Stomach smooth muscle (tissue), 2 donors: ENCODE measurements around the gene ZBTB22.
"Not testable (repeated sequence)": the region's sequence is repeated elsewhere in the genome, so short reads cannot be mapped to it uniquely, and the experiment has no call there.

ENCODE experiments used
- H3K27ac ChIP-seq: one replicate; pipeline ENCODE4 v1.7.0; 2013; ENCODE audit warnings: mild to moderate bottlenecking, low read length, inconsistent platforms
- H3K27me3 ChIP-seq, 2 donors: one replicate each; pipeline ENCODE4 v1.7.0; 2013; ENCODE audit warnings: low read length in 2 of 2; ENCODE audit not compliant: insufficient read depth in 2 of 2, control insufficient read depth in 1 of 2
- H3K36me3 ChIP-seq, 2 donors: one replicate each; pipeline ENCODE4 v1.7.0; 2013; ENCODE audit warnings: low read length in 2 of 2; ENCODE audit not compliant: control insufficient read depth in 2 of 2, insufficient read depth in 2 of 2
- H3K4me1 ChIP-seq: one replicate; pipeline ENCODE4 v1.7.0; 2013; ENCODE audit warnings: low read length; ENCODE audit not compliant: control insufficient read depth, insufficient read depth
- H3K4me3 ChIP-seq, 2 donors: one replicate each; pipeline ENCODE4 v1.7.0; 2013; ENCODE audit warnings: low read length in 2 of 2
- H3K9ac ChIP-seq, 2 donors: one replicate each; pipeline ENCODE4 v1.7.0; 2013; ENCODE audit warnings: low read length in 2 of 2, mild to moderate bottlenecking in 1 of 2
- H3K9me3 ChIP-seq, 2 donors: one replicate each; pipeline ENCODE4 v1.7.0; 2013; ENCODE audit warnings: low read length in 2 of 2; ENCODE audit not compliant: control insufficient read depth in 2 of 2
- donor health status: healthy.
- donor health status: Pancreatic carcinoma.

ZBTB22 gene

DNA sequence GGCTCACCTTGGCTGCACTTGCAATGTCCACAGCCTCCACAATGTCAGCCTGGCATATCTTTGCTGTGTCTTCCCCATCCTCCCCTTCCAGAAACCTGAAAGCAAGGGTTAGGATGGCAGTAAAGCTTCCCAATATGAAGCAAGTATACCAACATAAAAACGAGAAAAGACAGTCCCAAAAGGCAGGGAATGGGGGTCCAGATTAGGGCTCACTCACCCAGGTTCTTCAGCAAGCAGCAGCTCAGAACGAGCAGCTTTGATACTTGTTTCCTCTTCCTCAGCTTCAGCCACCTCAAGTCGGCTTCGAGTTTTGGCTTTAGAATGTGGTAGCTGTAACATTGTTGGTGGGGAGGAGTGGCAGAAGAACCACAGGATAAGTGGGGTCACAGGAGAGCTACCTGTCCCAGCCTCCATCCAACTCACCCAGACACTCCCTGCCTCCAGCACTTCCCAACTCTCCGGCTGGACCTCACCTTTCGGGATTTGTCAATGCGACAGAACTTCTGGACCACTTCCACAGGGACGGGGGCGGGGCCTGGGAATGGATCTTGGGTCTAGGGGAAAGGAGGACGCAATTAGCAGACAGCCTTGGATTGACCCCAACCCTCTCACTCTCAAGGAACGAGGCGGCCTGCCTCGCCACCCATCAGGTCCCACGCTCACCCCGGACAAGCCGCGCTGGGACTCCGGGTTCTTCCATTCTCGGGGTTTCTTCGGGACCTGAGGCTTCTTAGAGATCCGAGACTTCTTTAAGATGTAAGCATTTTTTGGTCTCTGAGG lies 29.2 kb downstream of the ZBTB22 start:
- peak overlapping the region; percentile 71 for H3K27ac ChIP-seq
- no peaks in the 10 kb centered on the region for H3K9me3 ChIP-seq
- H3K36me3 ChIP-seq: peaks cover 36% of the 10 kb centered on the region in 2 donors

DNA sequence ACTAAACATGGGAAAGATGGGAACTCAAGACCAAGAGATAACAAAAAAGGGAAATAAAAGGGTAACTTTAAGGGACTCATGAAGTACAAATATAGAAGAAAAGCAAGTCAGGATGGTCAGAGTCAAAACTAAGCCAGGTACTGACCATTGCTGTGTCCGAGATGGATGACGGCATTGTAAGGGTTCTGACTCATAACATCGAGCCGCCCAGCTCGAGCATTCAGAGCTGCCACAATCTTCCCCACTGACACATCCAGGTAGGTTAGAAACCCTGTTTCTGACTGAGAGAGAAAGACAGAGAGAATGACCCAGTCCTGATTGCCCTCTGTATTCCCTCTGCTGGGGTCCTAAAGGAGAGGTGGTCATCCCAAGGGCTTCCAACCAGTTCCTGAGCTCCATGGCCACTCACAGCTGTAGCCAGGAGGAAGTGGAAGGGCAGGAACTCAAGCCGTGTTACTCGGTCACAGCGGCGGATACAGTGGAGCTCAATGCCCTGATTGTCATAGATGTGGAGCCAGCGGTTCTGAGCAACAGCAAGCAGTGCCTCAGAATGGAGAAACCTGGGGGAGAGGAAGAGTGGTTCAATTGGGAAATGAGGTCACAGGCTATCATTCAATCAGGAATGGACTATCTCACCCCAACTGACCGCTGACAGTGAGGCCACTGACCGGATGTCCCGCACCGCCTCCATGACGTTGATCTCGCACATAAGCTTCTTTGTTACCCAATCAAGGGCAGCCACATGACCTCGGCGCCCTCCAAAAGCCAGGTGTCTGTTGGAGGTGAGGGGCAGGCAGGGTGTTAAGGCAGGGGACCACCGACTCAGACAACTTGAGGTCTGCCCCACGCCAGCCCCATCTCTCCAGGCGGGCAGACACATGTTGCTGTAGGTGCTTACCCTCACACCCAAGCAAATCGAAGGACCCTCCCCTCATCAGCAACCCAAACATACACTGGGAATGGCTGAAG lies 30.3 kb downstream of the ZBTB22 start:
- H3K4me3 ChIP-seq: peak overlapping the region in 1 of 2 donors; percentile 96
- peaks cover 32 to 36% of the 10 kb centered on the region in 2 donors for H3K36me3 ChIP-seq
- no peak overlapping the region for H3K9ac ChIP-seq

More for the DNA sequence above, 29.2 kb downstream of the ZBTB22 start:
- H3K4me1 ChIP-seq: peaks cover 23% of the 10 kb centered on the region
- H3K9ac ChIP-seq: peak overlapping the region; percentile 92 to 93
- H3K27me3 ChIP-seq: no peaks in the 10 kb centered on the region
- peak overlapping the region; percentile 96 to 97 for H3K4me3 ChIP-seq

DNA sequence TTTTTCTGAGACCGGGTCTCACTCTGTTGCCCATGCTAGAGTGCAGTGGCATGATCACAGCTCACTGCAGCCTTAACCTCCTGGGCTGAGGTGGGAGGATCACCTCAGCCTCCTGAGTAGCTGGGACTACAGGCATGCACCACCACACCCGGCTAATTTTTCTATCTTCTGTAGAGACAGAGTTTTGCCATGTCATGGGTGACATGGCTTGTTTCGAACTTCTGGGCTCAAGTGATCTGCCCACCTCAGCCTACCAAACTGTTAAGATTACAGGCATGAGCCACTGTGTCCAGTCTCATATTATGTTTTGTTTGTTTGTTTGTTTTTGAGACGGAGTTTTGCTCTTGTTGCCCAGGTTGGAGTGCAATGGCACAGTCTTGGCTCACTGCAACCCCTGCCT lies 32.3 kb downstream of the ZBTB22 start:
- not testable (repeated sequence) for H3K27me3 ChIP-seq, H3K9me3 ChIP-seq, H3K27ac ChIP-seq, H3K4me3 ChIP-seq, H3K9ac ChIP-seq
- Histone ChIP-seq H3K36me3 (peaks cover 29 to 37% of the 10 kb centered on the region in 2 donors), H3K4me1 (peaks cover 21% of the 10 kb centered on the region)

More for the DNA sequence above, 30.3 kb downstream of the ZBTB22 start:
- Histone ChIP-seq H3K27me3 (no peaks in the 10 kb centered on the region), H3K27ac (no peak overlapping the region), H3K9me3 (no peaks in the 10 kb centered on the region), H3K4me1 (peaks cover 23% of the 10 kb centered on the region)

DNA sequence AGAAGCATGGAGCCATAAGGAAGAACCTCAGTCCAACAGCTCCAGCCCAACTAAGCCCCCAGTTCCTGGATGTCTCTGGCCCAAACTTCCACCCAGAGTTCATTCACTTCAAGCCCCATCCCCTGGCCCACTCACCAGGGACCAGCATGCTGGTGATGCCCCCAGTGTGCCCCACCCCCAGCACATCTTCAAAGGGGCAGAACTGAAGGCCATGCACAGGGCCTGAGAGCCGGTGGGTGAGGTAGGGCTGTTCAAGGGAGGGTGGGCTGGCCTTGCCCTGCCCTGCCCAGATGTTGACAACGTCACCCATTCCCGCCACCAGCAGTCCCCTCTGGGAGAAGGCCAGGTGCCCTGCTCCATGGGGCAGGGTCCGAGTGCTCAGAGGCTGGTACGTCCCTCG lies 37.0 kb downstream of the ZBTB22 start:
- Histone ChIP-seq H3K36me3 (peaks cover 24 to 37% of the 10 kb centered on the region in 2 donors), H3K9ac (no peak overlapping the region), H3K27ac (peak overlapping the region; percentile 11)

DNA sequence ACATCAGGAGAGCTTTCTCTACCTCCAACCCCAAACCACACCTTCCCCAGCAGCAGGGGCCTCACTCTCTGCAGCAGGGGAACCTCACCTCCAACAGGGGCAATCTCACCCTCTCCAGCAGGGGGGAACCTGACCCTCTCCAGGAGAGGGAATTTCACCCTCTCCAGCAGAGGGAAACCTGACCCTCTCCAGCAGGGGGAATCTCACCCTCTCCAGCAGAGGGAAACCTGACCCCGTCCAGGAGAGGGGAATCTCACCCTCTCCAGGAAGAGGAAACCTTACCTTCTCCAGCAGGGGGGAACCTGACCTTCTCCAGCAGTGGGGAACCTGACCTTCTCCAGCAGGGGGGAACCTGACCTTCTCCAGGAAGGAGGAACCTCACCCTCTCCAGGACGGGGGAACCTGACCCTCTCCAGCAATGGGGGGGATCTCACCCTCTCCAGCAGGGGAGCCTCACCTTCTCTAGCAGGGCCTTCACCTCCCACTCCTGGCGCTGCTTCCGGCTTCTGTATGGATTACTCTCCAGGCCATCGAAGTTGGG lies 37.5 kb downstream of the ZBTB22 start:
- H3K9me3 ChIP-seq: no peaks in the 10 kb centered on the region
- no peak overlapping the region for H3K9ac ChIP-seq
- no peak overlapping the region for H3K4me3 ChIP-seq
- no peaks in the 10 kb centered on the region for H3K27me3 ChIP-seq
- peaks cover 37% of the 10 kb centered on the region for H3K4me1 ChIP-seq
- peak overlapping the region; percentile 11 for H3K27ac ChIP-seq
- peaks cover 22 to 40% of the 10 kb centered on the region in 2 donors for H3K36me3 ChIP-seq

More for the DNA sequence above, 37.0 kb downstream of the ZBTB22 start:
- Histone ChIP-seq H3K4me3 (no peak overlapping the region), H3K27me3 (no peaks in the 10 kb centered on the region), H3K4me1 (peaks cover 34% of the 10 kb centered on the region), H3K9me3 (no peaks in the 10 kb centered on the region)

DNA sequence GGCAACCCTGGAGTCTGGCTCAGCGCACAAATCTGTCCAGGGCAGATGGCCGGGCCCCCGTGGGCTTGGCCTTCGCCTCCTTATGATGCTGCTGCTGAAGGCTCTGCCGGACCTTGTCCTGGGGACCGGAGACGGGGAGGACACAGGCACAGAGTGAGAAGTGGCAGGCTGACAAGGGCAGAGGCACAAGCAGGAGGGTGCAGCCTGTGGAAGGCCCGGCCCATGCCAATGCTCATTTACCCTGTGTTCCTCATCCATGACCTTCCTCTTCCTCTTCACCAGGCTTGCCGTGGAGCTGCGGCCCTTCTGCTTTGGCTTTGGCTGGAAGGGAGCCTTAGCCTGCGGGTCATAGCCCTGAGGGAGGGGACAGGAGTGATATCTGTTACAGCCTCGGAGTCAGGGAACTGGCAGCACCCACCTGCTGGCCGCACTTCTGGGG lies 38.3 kb downstream of the ZBTB22 start:
- peaks cover 26 to 41% of the 10 kb centered on the region in 2 donors for H3K36me3 ChIP-seq
- peak overlapping the region; percentile 11 for H3K27ac ChIP-seq
- no peaks in the 10 kb centered on the region for H3K9me3 ChIP-seq
- H3K4me3 ChIP-seq: no peak overlapping the region
- no peak overlapping the region for H3K9ac ChIP-seq
- peaks cover 41% of the 10 kb centered on the region for H3K4me1 ChIP-seq
- no peaks in the 10 kb centered on the region for H3K27me3 ChIP-seq

DNA sequence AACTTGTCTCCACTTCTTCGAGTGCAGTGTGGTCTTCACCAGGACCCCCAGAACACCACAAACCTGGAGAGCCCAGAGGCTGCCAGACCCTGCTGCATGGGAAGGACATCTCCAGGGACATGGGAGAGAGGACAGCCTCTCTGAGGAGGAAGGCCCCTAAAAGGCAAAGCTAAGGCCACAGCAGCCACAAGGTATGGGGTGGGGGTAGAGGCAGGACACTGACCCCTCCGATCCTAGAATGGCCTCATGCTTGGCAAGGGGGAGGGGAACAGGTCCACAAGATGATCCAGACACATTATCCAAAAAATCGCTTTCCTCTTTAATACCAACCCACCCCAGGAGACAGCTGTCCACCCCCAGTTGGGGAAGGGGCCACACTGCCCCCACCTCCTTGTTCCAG lies 38.7 kb downstream of the ZBTB22 start:
- Histone ChIP-seq H3K9ac (no peak overlapping the region), H3K36me3 (peaks cover 25 to 46% of the 10 kb centered on the region in 2 donors)

DNA sequence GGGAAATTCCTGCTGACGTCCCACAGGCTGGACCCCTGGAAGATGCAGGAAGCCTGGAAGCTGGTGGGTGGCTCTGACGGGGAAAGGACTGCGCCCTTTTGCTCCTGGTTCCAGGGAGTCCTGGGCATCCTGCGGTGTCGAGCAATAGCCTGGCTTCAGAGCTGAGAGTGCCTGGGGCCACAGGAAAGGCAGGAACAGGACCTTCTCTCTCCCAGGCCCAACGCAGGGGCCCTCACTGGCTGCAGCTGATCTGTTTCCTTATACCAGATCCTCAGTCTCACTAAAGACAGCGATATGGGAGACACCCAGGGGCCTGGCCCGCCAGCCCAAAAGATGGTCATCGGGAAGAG lies 39.2 kb downstream of the ZBTB22 start:
- peaks cover 25 to 45% of the 10 kb centered on the region in 2 donors for H3K36me3 ChIP-seq
- H3K27ac ChIP-seq: peak overlapping the region; percentile 77
- H3K27me3 ChIP-seq: no peaks in the 10 kb centered on the region
- H3K4me3 ChIP-seq: peak overlapping the region in 1 of 2 donors; percentile 81
- H3K4me1 ChIP-seq: peaks cover 48% of the 10 kb centered on the region
- no peaks in the 10 kb centered on the region for H3K9me3 ChIP-seq
- no peak overlapping the region for H3K9ac ChIP-seq

More for the DNA sequence above, 38.7 kb downstream of the ZBTB22 start:
- H3K9me3 ChIP-seq: no peaks in the 10 kb centered on the region
- H3K4me1 ChIP-seq: peaks cover 46% of the 10 kb centered on the region
- H3K27me3 ChIP-seq: no peaks in the 10 kb centered on the region
- no peak overlapping the region for H3K27ac ChIP-seq
- H3K4me3 ChIP-seq: no peak overlapping the region

DNA sequence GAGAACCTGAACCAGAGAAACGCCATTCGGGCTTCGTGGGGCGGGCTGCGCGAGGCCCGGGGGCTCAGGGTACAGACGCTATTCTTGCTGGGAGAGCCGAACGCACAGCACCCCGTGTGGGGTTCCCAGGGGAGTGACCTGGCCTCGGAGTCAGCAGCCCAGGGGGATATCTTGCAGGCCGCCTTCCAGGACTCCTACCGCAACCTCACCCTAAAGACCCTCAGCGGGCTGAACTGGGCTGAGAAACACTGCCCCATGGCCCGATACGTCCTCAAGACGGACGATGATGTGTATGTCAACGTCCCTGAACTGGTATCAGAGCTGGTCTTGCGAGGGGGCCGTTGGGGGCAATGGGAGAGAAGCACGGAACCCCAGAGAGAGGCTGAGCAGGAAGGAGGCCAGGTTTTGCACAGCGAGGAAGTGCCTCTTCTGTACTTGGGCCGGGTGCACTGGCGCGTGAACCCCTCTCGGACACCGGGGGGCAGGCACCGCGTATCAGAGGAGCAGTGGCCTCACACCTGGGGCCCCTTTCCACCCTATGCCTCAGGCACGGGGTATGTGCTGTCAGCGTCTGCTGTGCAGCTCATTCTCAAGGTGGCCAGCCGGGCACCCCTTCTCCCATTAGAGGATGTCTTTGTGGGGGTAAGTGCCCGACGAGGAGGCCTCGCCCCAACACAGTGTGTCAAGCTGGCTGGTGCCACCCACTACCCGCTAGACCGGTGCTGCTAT lies 39.7 kb downstream of the ZBTB22 start:
- no peaks in the 10 kb centered on the region for H3K27me3 ChIP-seq
- peak overlapping the region; percentile 66 to 68 for H3K9ac ChIP-seq
- H3K9me3 ChIP-seq: no peaks in the 10 kb centered on the region
- H3K27ac ChIP-seq: peak overlapping the region; percentile 77
- H3K36me3 ChIP-seq: peaks cover 29 to 48% of the 10 kb centered on the region in 2 donors
- H3K4me3 ChIP-seq: peak overlapping the region; percentile 76 to 81
- H3K4me1 ChIP-seq: peaks cover 54% of the 10 kb centered on the region
